Activated B cell treated with CpG ODN at 0.5 μM for 24 hours (primary cell): Measurements from ENCODE around the gene MYCL. TPM values are rescaled to one million over a fixed set of nuclear protein-coding genes. Genes with fewer than 3 reads are reported as not detected.
A peak's percentile ranks its signal among the peaks of the same experiment; 100 is the strongest.

Experiments used
- ATAC-seq: fragments of 200-7000 bp; cut with Tn5 transposase; one replicate; pipeline ENCODE4 v1.10.0; 2021; ENCODE audit warnings: low read depth, mild to moderate bottlenecking, moderate library complexity
- CTCF ChIA-PET: fragments of 350-600 bp; sonication (Branson Sonifier 250); formaldehyde crosslinking; loops from one replicate; lab custom pipeline; 2021; ENCODE audit warnings: antibody characterized with exemption; lab: Charles Lee
- POLR2A ChIA-PET: fragments of 350-600 bp; sonication (Branson Sonifier 250); formaldehyde crosslinking; loops from one replicate; lab custom pipeline; 2021; ENCODE audit warnings: antibody characterized with exemption; lab: Charles Lee
- DNase-seq: peaks from one replicate; pipeline ENCODE4 v3.0.0; 2022
- H3K27ac Mint-ChIP-seq: one replicate; pipeline ENCODE4 v1.8.0; 2020; ENCODE audit warnings: mixed read lengths
- H3K27me3 Mint-ChIP-seq: one replicate; pipeline ENCODE4 v1.8.0; 2021; ENCODE audit warnings: mixed read lengths
- H3K36me3 Mint-ChIP-seq: one replicate; pipeline ENCODE4 v1.8.0; 2021; ENCODE audit warnings: low read depth, mixed read lengths
- H3K4me1 Mint-ChIP-seq: one replicate; pipeline ENCODE4 v1.8.0; 2021; ENCODE audit warnings: mixed read lengths
- H3K4me3 Mint-ChIP-seq: one replicate; pipeline ENCODE4 v1.8.0; 2020; ENCODE audit warnings: mild to moderate bottlenecking, mixed read lengths
- H3K9me3 Mint-ChIP-seq: one replicate; pipeline ENCODE4 v1.8.0; 2020; ENCODE audit warnings: mixed read lengths
- intact Hi-C: fragments of 100-400 bp; cut with micrococcal nuclease; formaldehyde crosslinking; loops from one replicate; pipeline ENCODE4 v1.15.1; 2024
- total RNA-seq: library from RNA; stranded (reverse); gene quantifications from 2 replicates; pipeline ENCODE4 v1.2.3, GENCODE V29; 2022
- TF ChIP-seq, protein P1 (sequence below): fragments of 200-600 bp; IDR thresholded peaks from one replicate; pipeline ENCODE4 v1.8.0; 2022; ENCODE audit warnings: antibody characterized with exemption, mild to moderate bottlenecking

MYCL gene
- total RNA-seq, 1 donor from 2014 or later, result 0.29 TPM

- POLR2A ChIA-PET, result interaction anchor here (0.9 kb wide), 1 partner anchor 23 kb away, joined by 3 read pairs; no protein-coding TSS in a partner anchor
- intact Hi-C loops, result no loop called here
- DNase-seq, result no peak
These were observed 10.8 kb downstream of the MYCL start for GRCh38 chr1:39890880-39891279.

GRCh38 chr1:39890273-39890672 is 11.4 kb downstream of the MYCL start:
- Mint-ChIP-seq H3K9me3 (no peaks in the 10 kb centered on the region), H3K4me1 (peaks cover 3% of the 10 kb centered on the region), H3K27ac (no peak overlapping the region), H3K27me3 (peaks cover 15% of the 10 kb centered on the region), H3K4me3 (no peak overlapping the region), H3K36me3 (no peaks in the 10 kb centered on the region)
- CTCF ChIA-PET, result no interaction called here
- ATAC-seq (no peak), DNase-seq (no peak)
- intact Hi-C loops, result no loop called here
- POLR2A ChIA-PET, result no interaction called here
- TF ChIP-seq, protein P1, sequence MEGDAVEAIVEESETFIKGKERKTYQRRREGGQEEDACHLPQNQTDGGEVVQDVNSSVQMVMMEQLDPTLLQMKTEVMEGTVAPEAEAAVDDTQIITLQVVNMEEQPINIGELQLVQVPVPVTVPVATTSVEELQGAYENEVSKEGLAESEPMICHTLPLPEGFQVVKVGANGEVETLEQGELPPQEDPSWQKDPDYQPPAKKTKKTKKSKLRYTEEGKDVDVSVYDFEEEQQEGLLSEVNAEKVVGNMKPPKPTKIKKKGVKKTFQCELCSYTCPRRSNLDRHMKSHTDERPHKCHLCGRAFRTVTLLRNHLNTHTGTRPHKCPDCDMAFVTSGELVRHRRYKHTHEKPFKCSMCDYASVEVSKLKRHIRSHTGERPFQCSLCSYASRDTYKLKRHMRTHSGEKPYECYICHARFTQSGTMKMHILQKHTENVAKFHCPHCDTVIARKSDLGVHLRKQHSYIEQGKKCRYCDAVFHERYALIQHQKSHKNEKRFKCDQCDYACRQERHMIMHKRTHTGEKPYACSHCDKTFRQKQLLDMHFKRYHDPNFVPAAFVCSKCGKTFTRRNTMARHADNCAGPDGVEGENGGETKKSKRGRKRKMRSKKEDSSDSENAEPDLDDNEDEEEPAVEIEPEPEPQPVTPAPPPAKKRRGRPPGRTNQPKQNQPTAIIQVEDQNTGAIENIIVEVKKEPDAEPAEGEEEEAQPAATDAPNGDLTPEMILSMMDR, result no peak

More at GRCh38 chr1:39890880-39891279, 10.8 kb downstream of the MYCL start:
- ATAC-seq, result no peak
- CTCF ChIA-PET, result no interaction called here
- H3K4me3 Mint-ChIP-seq, result no peak overlapping the region
- no peaks in the 10 kb centered on the region for H3K36me3 Mint-ChIP-seq
- peaks cover 3% of the 10 kb centered on the region for H3K4me1 Mint-ChIP-seq
- peaks cover 16% of the 10 kb centered on the region for H3K27me3 Mint-ChIP-seq
- no peak overlapping the region for H3K27ac Mint-ChIP-seq
- H3K9me3 Mint-ChIP-seq, result no peaks in the 10 kb centered on the region
- TF ChIP-seq, protein P1, result no peak

DNA sequence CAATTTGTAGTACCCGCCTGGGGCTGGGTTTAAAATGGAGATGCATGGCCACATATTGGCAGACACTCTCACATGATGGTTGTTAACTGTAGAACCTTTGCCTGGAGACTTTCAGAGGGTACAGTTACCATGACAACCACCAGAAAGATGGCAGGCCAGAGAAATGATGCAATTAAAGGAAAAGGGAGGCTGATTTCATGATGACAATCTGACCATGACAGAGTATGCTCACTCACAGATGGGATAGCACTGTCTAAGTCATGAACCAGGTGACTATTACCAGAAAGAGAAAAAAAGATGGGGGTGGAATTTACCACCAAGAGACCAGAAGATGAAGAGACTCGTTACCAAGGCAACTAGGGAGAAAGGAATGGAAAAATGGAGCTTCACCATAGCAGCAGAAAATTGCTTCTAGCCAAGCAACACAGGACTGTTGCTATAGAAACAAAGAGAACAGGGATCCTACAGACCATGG is 14.9 kb downstream of the MYCL start:
- TF ChIP-seq, protein P1, result no peak
- no peak overlapping the region for H3K4me3 Mint-ChIP-seq
- no peaks in the 10 kb centered on the region for H3K9me3 Mint-ChIP-seq
- H3K36me3 Mint-ChIP-seq, result peaks cover 3% of the 10 kb centered on the region
- H3K27ac Mint-ChIP-seq, result no peak overlapping the region
- H3K27me3 Mint-ChIP-seq, result peaks cover 4% of the 10 kb centered on the region
- ATAC-seq (no peak), DNase-seq (no peak)
- CTCF ChIA-PET, result no interaction called here
- POLR2A ChIA-PET, result interaction anchor here (0.7 kb wide), 1 partner anchor 152 kb away, joined by 3 read pairs; no protein-coding TSS in a partner anchor
- H3K4me1 Mint-ChIP-seq, result peaks cover 16% of the 10 kb centered on the region
- intact Hi-C loops, result no loop called here

- H3K36me3 Mint-ChIP-seq, result peaks cover 3% of the 10 kb centered on the region
- H3K27me3 Mint-ChIP-seq, result peaks cover 4% of the 10 kb centered on the region
- CTCF ChIA-PET, result no interaction called here
- H3K4me1 Mint-ChIP-seq, result peaks cover 23% of the 10 kb centered on the region
- DNase-seq (no peak), ATAC-seq (no peak)
- H3K27ac Mint-ChIP-seq, result no peak overlapping the region
- no peak overlapping the region for H3K4me3 Mint-ChIP-seq
- TF ChIP-seq, protein P1, result no peak
- intact Hi-C loops, result no loop called here
- POLR2A ChIA-PET, result no interaction called here
- no peaks in the 10 kb centered on the region for H3K9me3 Mint-ChIP-seq
These were observed 16.2 kb downstream of the MYCL start for GRCh38 chr1:39885516-39885915.

GRCh38 chr1:39882152-39882551 is 19.6 kb downstream of the MYCL start:
- POLR2A ChIA-PET, result interaction anchor here (1.0 kb wide), 1 partner anchor 36 kb away, joined by 3 read pairs; no protein-coding TSS in a partner anchor
- no peak for ATAC-seq
- CTCF ChIA-PET, result interaction anchor here (1.1 kb wide), 1 partner anchor 25 kb away, joined by 3 read pairs; no protein-coding TSS in a partner anchor
- Mint-ChIP-seq H3K4me1 (peaks cover 43% of the 10 kb centered on the region), H3K36me3 (peaks cover 6% of the 10 kb centered on the region), H3K27me3 (no peaks in the 10 kb centered on the region), H3K4me3 (peak overlapping the region; percentile 95), H3K27ac (peak overlapping the region; percentile 30), H3K9me3 (no peaks in the 10 kb centered on the region)
- TF ChIP-seq, protein P1, result no peak
- intact Hi-C loops, result no loop called here
- no peak for DNase-seq
